ENCODE data around the gene KCNAB3.

The KCNAB3 gene

GRCh38 chr17:7940034-7940433 is 10.4 kb upstream of the KCNAB3 start:
- DNase-seq (ENCODE audit: low spot score): no peak

- DNase-seq (ENCODE audit: low spot score): no peak
Observed at GRCh38 chr17:7935859-7936258, 6.2 kb upstream of the KCNAB3 start.

GRCh38 chr17:7932949-7933348 is 3.3 kb upstream of the KCNAB3 start:
- peak; percentile 59 for DNase-seq (ENCODE audit: low spot score)

- no peak for DNase-seq (ENCODE audit: low spot score)
Observed at GRCh38 chr17:7932483-7932891, 2.8 kb upstream of the KCNAB3 start.

GRCh38 chr17:7931709-7932482 is 2.2 kb upstream of the KCNAB3 start, which contains the start of the genes CNTROB and TRAPPC1:
Gene CNTROB, plus strand, starts transcription at chr17:7932206. Its CDS starts 874 bp downstream, at chr17:7933080.
Gene TRAPPC1, minus strand, starts transcription at chr17:7931946. Its CDS starts 117 bp downstream, at chr17:7931829.
- DNase-seq (ENCODE audit: low spot score): peak; percentile 99

GRCh38 chr17:7930841-7931631 is 1.4 kb upstream of the KCNAB3 start:
- DNase-seq (ENCODE audit: low spot score): no peak

- no peak for DNase-seq (ENCODE audit: low spot score)
Observed at GRCh38 chr17:7927596-7927995, 2.1 kb downstream of the KCNAB3 start.

- peak; percentile 68 for DNase-seq (ENCODE audit: low spot score)
Observed at GRCh38 chr17:7922845-7923628, 6.6 kb downstream of the KCNAB3 start.

GRCh38 chr17:7922269-7922844 is 7.3 kb downstream of the KCNAB3 start:
- no peak for DNase-seq (ENCODE audit: low spot score)

GRCh38 chr17:7916808-7917207 is 12.8 kb downstream of the KCNAB3 start:
- peak; percentile 69 for DNase-seq (ENCODE audit: low spot score)

- DNase-seq (ENCODE audit: low spot score): no peak
Observed at GRCh38 chr17:7916385-7916682, 13.3 kb downstream of the KCNAB3 start.

GRCh38 chr17:7915611-7916384 is 13.9 kb downstream of the KCNAB3 start, which contains the start of gene RNF227:
Gene RNF227, minus strand, starts transcription at chr17:7916289. Its CDS starts 94 bp downstream, at chr17:7916195.
- DNase-seq (ENCODE audit: low spot score): peak; percentile 93

- DNase-seq (ENCODE audit: low spot score): no peak
Observed at GRCh38 chr17:7915179-7915610, 14.5 kb downstream of the KCNAB3 start.

GRCh38 chr17:7912927-7913524 is 16.6 kb downstream of the KCNAB3 start:
- peak; percentile 87 for DNase-seq (ENCODE audit: low spot score)

- DNase-seq (ENCODE audit: low spot score): no peak
Observed at GRCh38 chr17:7911116-7911515, 18.5 kb downstream of the KCNAB3 start.

GRCh38 chr17:7910711-7911110 is 18.9 kb downstream of the KCNAB3 start:
- no peak for DNase-seq (ENCODE audit: low spot score)

GRCh38 chr17:7910281-7910680 is 19.4 kb downstream of the KCNAB3 start:
- no peak for DNase-seq (ENCODE audit: low spot score)

- no peak for DNase-seq (ENCODE audit: low spot score)
Observed at GRCh38 chr17:7909089-7909488, 20.6 kb downstream of the KCNAB3 start.

- DNase-seq (ENCODE audit: low spot score): no peak
Observed at GRCh38 chr17:7903154-7904103, 26.2 kb downstream of the KCNAB3 start.

- DNase-seq (ENCODE audit: low spot score): peak; percentile 45
Observed at GRCh38 chr17:7897773-7898172, 31.9 kb downstream of the KCNAB3 start.

Measured in hematopoietic multipotent progenitor cell treated with erythropoietin and hydrocortisone succinate and interleukin-3 and kit ligand, for 17 days (in vitro differentiated cells).